ENCODE data around the gene HOMER1.

The HOMER1 gene

GRCh38 chr5:79513704-79514390, at the start of gene HOMER1:
TSS of gene HOMER1 (minus strand) at chr5:79514134. CDS start at chr5:79512774, 1,360 bp downstream.
- DNase-seq (ENCODE audit: low spot score): peak; percentile 92

GRCh38 chr5:79563247-79563590, 49.3 kb upstream of the HOMER1 start:
- DNase-seq (ENCODE audit: low spot score): no peak

- DNase-seq (ENCODE audit: low spot score): no peak
These were observed 48.7 kb upstream of the HOMER1 start for GRCh38 chr5:79562351-79563246.

GRCh38 chr5:79561525-79561893, 47.6 kb upstream of the HOMER1 start:
- no peak for DNase-seq (ENCODE audit: low spot score)

- DNase-seq (ENCODE audit: low spot score): no peak
These were observed 47.0 kb upstream of the HOMER1 start for GRCh38 chr5:79560771-79561524.

GRCh38 chr5:79555418-79555817, 41.5 kb upstream of the HOMER1 start:
- DNase-seq (ENCODE audit: low spot score): no peak

GRCh38 chr5:79552984-79553383, 39.0 kb upstream of the HOMER1 start:
- DNase-seq (ENCODE audit: low spot score): no peak

GRCh38 chr5:79547982-79548381, 34.0 kb upstream of the HOMER1 start:
- no peak for DNase-seq (ENCODE audit: low spot score)

- no peak for DNase-seq (ENCODE audit: low spot score)
These were observed 33.5 kb upstream of the HOMER1 start for GRCh38 chr5:79547429-79547822.

GRCh38 chr5:79546782-79547428, 33.0 kb upstream of the HOMER1 start:
- no peak for DNase-seq (ENCODE audit: low spot score)

GRCh38 chr5:79544131-79544530, 30.2 kb upstream of the HOMER1 start:
- no peak for DNase-seq (ENCODE audit: low spot score)

- no peak for DNase-seq (ENCODE audit: low spot score)
These were observed 27.0 kb upstream of the HOMER1 start for GRCh38 chr5:79540939-79541338.

- DNase-seq (ENCODE audit: low spot score): no peak
These were observed 22.4 kb upstream of the HOMER1 start for GRCh38 chr5:79536193-79536906.

GRCh38 chr5:79535477-79536192, 21.7 kb upstream of the HOMER1 start:
- DNase-seq (ENCODE audit: low spot score): no peak

GRCh38 chr5:79529110-79529509, 15.2 kb upstream of the HOMER1 start:
- no peak for DNase-seq (ENCODE audit: low spot score)

- no peak for DNase-seq (ENCODE audit: low spot score)
These were observed 13.5 kb upstream of the HOMER1 start for GRCh38 chr5:79527431-79527830.

GRCh38 chr5:79526928-79527327, 13.0 kb upstream of the HOMER1 start:
- DNase-seq (ENCODE audit: low spot score): no peak

GRCh38 chr5:79526493-79526892, 12.6 kb upstream of the HOMER1 start:
- DNase-seq (ENCODE audit: low spot score): no peak

GRCh38 chr5:79521156-79521555, 7.2 kb upstream of the HOMER1 start:
- DNase-seq (ENCODE audit: low spot score): no peak

GRCh38 chr5:79518718-79519117, 4.8 kb upstream of the HOMER1 start:
- no peak for DNase-seq (ENCODE audit: low spot score)

GRCh38 chr5:79517601-79518000, 3.7 kb upstream of the HOMER1 start:
- no peak for DNase-seq (ENCODE audit: low spot score)

Measured in left forelimb (tissue), 1 donor.